SU-DHL-6 (cell line): ENCODE data around the gene ADAMTS14.

ENCODE experiments used
- CTCF ChIP-seq: fragments of 200-600 bp; sonication (generic); IDR thresholded peaks from one replicate; pipeline ENCODE4 v1.5.1; 2017; ENCODE audit warnings: antibody characterized with exemption, mild to moderate bottlenecking, low read length, moderate library complexity; ENCODE audit not compliant: insufficient read depth, poor library complexity, severe bottlenecking
- EZH2phosphoT487 ChIP-seq: fragments of 200-600 bp; sonication (generic), shearing (Covaris generic); conservative IDR thresholded peaks from 2 replicates; pipeline ENCODE4 v1.6.1; 2018; ENCODE audit warnings: mild to moderate bottlenecking, antibody characterized with exemption, low read length, moderate library complexity, mixed read lengths

GRCh38 chr10:70776455-70777005, 104.2 kb downstream of the ADAMTS14 start:
- TF ChIP-seq CTCF (no peak), EZH2phosphoT487 (no peak)
